ENCODE measurements around the gene TMEM184B.

Gene TMEM184B

DNA sequence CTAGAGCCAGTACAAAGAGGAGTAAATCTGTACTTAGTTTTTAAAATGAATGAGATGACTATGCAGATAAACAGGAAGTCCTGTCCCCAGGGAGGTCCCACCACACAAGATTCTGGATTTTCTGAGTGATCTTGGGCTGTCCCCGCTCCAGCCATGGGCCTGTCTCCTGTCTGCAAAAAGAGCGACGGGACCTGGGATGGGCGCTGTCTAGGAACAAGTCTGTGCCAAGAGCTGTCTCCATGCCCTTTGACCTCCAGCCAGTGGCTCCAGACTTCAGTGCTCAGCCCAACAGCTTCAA, 38.5 kb upstream of the TMEM184B start:
- H3K36me3 ChIP-seq (ENCODE audit: insufficient read depth, insufficient read length, low read length) = peaks cover 78% of the 10 kb centered on the region
- TF ChIP-seq ZNF274 (IDR thresholded peaks at IDR 0.05; ENCODE audit: low read depth, low read length) (no peak), YY1 (IDR thresholded peaks at IDR 0.05; ENCODE audit: insufficient read depth, insufficient read length) (no peak)
- no peak for DNase-seq (ENCODE audit: low read depth, low spot score)
- no peaks in the 10 kb centered on the region for H3K27me3 ChIP-seq (ENCODE audit: insufficient read depth, insufficient read length)
- no peaks in the 10 kb centered on the region for H3K9me3 ChIP-seq (ENCODE audit: insufficient read depth, low read length)
- no peak overlapping the region for H3K4me3 ChIP-seq (ENCODE audit: insufficient read length, low read depth)
- peaks cover 25% of the 10 kb centered on the region for H3K4me1 ChIP-seq (ENCODE audit: insufficient read depth, insufficient read length)
- H3K9ac ChIP-seq (ENCODE audit: insufficient read length, low read depth) = no peak overlapping the region

DNA sequence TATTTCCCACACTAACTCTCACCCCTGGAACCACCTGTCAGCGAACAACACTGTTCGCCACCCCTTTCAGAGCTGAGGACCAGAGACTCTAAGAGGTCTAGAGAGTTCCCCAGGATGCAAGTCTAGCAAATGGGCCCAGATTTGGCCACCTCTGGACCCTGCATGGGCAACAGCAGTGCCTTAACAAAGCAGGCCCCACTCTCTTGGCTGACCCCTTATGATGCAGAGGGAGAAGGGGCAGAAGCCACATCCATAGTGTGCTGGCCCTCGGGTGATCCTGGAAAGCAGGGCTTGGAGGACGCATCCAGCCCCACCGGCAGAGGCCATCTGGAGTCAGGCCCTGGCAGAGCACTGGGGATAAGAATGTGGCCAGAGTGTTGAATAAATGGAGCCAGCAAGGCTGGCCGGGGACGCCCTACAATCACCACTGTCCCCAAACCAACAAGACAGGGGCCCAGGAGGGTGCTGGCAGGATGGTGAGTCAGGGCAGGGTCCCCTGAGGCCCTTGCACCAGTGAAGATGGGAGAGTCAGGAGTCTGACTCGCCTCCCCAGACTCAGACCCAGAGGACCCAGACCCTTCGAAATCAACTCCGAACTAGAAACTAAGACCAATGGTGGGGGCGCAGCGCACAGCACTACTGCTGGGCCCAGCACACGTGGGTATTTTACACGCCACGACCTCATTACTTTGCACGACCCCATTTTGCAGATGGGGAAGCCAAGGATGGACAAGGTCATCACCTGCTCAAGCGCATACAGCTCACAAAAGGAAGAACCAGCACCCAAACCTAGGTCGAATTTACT, 37.9 kb upstream of the TMEM184B start:
- DNase-seq (ENCODE audit: low read depth, low spot score) = no peak
- peaks cover 25% of the 10 kb centered on the region for H3K4me1 ChIP-seq (ENCODE audit: insufficient read depth, insufficient read length)
- no peaks in the 10 kb centered on the region for H3K9me3 ChIP-seq (ENCODE audit: insufficient read depth, low read length)
- H3K9ac ChIP-seq (ENCODE audit: insufficient read length, low read depth) = no peak overlapping the region
- TF ChIP-seq ZNF274 (IDR thresholded peaks at IDR 0.05; ENCODE audit: low read depth, low read length) (no peak), YY1 (IDR thresholded peaks at IDR 0.05; ENCODE audit: insufficient read depth, insufficient read length) (no peak), SUZ12 (IDR thresholded peaks at IDR 0.05; ENCODE audit: extremely low read depth, insufficient read depth, insufficient read length) (no peak)
- no peak overlapping the region for H3K4me3 ChIP-seq (ENCODE audit: insufficient read length, low read depth)
- no peaks in the 10 kb centered on the region for H3K27me3 ChIP-seq (ENCODE audit: insufficient read depth, insufficient read length)
- peaks cover 82% of the 10 kb centered on the region for H3K36me3 ChIP-seq (ENCODE audit: insufficient read depth, insufficient read length, low read length)

DNA sequence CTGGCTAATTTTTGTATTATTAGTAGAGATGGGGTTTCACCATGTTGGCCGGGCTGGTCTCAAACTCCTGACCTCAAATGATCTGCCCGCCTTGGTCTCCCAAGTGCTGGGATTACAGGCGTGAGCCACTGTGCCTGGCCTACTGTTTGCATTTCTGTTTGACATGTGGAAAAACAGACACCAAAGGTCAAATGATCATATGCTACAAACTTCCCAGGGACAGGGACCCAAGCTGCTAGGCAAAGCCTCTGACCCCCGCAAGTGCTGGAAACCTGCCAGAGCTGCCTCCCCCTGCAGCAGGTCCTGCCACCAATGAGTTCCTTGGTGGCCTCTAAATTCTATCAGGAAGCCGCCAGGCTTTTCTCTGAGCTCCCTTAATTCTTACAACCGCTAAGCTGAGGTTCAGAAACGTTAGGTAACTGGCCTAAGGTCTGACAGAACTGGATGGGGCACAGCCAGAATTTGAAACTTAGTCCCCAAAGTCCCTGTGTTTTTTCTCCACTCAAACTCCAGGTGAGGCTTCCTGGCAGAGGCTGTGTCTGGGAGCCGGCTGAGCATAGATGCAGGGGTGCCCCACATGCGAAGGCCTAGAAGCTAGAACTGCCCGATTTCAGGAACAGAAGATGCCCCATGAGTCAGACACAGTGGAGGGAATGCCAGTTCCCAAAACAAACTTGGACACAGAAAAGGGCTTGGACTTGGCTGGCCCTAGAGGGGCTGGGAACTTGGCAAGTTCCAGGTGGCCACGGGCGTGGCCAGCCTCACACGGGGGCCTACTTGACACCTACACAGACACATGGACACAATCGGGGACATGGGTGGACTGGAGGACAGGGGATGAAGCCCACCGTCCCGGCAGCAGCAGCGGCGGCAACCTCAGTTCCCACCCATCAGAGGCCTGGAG, 37.1 kb upstream of the TMEM184B start:
- no peak overlapping the region for H3K9ac ChIP-seq (ENCODE audit: insufficient read length, low read depth)
- no peak overlapping the region for H3K4me3 ChIP-seq (ENCODE audit: insufficient read length, low read depth)
- H3K36me3 ChIP-seq (ENCODE audit: insufficient read depth, insufficient read length, low read length) = peaks cover 82% of the 10 kb centered on the region
- no peak for DNase-seq (ENCODE audit: low read depth, low spot score)
- H3K27me3 ChIP-seq (ENCODE audit: insufficient read depth, insufficient read length) = no peaks in the 10 kb centered on the region
- peaks cover 22% of the 10 kb centered on the region for H3K4me1 ChIP-seq (ENCODE audit: insufficient read depth, insufficient read length)
- no peaks in the 10 kb centered on the region for H3K9me3 ChIP-seq (ENCODE audit: insufficient read depth, low read length)
- TF ChIP-seq ZNF274 (IDR thresholded peaks at IDR 0.05; ENCODE audit: low read depth, low read length) (no peak), YY1 (IDR thresholded peaks at IDR 0.05; ENCODE audit: insufficient read depth, insufficient read length) (no peak), SUZ12 (IDR thresholded peaks at IDR 0.05; ENCODE audit: extremely low read depth, insufficient read depth, insufficient read length) (no peak)

DNA sequence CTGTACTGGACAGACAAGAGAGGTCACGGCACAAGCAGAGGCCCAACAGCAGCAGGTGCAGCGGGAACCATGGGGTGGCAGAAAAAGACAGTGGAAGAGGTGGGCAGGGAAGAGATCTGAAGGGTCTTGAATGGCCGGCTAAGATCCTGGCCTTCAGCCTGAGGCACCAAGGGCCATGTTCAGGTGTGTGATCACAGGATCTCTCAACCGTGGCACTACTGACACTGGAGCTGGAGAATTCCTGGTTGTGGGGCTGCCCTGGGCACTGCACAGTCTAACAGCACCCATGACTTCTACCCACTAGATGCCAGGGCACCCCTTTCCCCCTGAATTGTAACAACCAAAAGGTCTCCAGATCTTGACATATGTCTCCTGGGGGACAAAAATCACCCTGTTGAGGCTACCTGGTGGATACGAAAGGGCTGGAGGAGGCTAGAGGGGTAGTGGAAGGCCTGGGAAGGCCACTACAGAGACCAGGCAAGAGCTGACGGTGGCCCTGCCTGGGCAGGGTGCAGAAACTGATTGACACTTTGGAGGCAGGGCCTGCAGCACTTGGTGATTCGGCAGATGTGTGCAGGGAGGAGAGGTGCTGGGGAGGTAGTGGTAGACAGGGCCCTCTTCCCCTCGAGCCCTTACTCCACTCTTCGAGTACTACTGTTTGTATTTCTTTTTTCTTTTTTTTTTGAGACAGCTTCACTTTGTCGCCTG, 36.1 kb upstream of the TMEM184B start:
- Histone ChIP-seq H3K4me3 (ENCODE audit: insufficient read length, low read depth) (no peak overlapping the region), H3K9ac (ENCODE audit: insufficient read length, low read depth) (no peak overlapping the region), H3K9me3 (ENCODE audit: insufficient read depth, low read length) (no peaks in the 10 kb centered on the region), H3K27me3 (ENCODE audit: insufficient read depth, insufficient read length) (no peaks in the 10 kb centered on the region), H3K4me1 (ENCODE audit: insufficient read depth, insufficient read length) (peaks cover 18% of the 10 kb centered on the region), H3K36me3 (ENCODE audit: insufficient read depth, insufficient read length, low read length) (peaks cover 82% of the 10 kb centered on the region)
- TF ChIP-seq SUZ12 (IDR thresholded peaks at IDR 0.05; ENCODE audit: extremely low read depth, insufficient read depth, insufficient read length) (no peak), YY1 (IDR thresholded peaks at IDR 0.05; ENCODE audit: insufficient read depth, insufficient read length) (no peak), ZNF274 (IDR thresholded peaks at IDR 0.05; ENCODE audit: low read depth, low read length) (no peak)
- DNase-seq (ENCODE audit: low read depth, low spot score) = no peak

DNA sequence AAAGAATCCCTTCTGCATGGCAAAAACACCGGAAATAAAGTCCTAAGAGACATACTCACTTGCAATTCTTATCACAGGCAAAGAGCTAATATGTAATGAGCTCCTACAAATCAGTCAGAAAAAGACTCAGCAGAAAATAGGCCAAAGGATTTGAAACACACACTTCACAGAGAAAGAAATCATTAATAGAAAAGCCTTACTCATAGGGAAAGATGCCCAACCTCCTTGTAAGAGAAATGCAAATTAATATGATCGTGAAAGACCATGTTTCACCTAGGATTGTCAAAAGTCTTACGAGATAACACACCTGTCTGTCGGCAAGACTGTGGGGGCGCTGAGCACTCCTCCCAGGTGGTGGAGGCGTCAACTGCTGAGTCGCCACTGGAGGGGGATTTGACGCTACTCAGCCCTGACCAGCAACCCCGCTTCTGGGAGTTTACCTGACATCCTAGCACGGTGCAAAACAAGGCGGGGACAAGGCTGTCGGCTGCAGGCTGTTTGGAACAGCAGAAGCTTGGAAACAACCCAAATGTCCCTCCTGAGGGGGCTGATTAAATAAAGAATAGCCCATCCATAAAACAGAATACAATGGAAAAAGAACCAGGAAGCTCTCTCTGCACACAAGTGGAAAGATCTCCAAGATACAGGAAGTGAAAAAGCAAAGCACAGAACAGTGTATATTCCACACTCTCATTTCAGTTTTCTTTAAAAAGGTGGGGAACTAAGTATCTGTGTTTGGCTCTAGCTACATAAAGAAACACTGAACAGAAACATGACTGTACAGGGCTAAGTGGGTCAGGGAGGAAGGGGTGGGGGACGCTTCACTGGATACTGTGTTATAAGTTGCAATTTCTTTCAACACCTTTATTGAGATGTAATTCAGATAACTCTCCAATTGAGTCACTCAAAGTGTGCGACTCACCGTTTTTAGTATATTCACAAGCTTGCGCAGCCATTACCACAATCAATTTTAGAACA, 33.0 kb upstream of the TMEM184B start:
- H3K4me1 ChIP-seq (ENCODE audit: insufficient read depth, insufficient read length) = peaks cover 18% of the 10 kb centered on the region
- no peak for TF ChIP-seq SUZ12 (IDR thresholded peaks at IDR 0.05; ENCODE audit: extremely low read depth, insufficient read depth, insufficient read length)
- TF ChIP-seq ZNF274 (IDR thresholded peaks at IDR 0.05; ENCODE audit: low read depth, low read length) = no peak
- no peak for TF ChIP-seq YY1 (IDR thresholded peaks at IDR 0.05; ENCODE audit: insufficient read depth, insufficient read length)
- no peak overlapping the region for H3K9ac ChIP-seq (ENCODE audit: insufficient read length, low read depth)
- no peaks in the 10 kb centered on the region for H3K27me3 ChIP-seq (ENCODE audit: insufficient read depth, insufficient read length)
- no peak overlapping the region for H3K4me3 ChIP-seq (ENCODE audit: insufficient read length, low read depth)
- DNase-seq (ENCODE audit: low read depth, low spot score) = no peak
- H3K9me3 ChIP-seq (ENCODE audit: insufficient read depth, low read length) = no peaks in the 10 kb centered on the region
- H3K36me3 ChIP-seq (ENCODE audit: insufficient read depth, insufficient read length, low read length) = peaks cover 81% of the 10 kb centered on the region

GRCh38 chr22:38304526-38304925, 31.7 kb upstream of the TMEM184B start:
- Histone ChIP-seq H3K9me3 (ENCODE audit: insufficient read depth, low read length) (no peaks in the 10 kb centered on the region), H3K36me3 (ENCODE audit: insufficient read depth, insufficient read length, low read length) (peaks cover 81% of the 10 kb centered on the region), H3K4me1 (ENCODE audit: insufficient read depth, insufficient read length) (peaks cover 23% of the 10 kb centered on the region), H3K9ac (ENCODE audit: insufficient read length, low read depth) (no peak overlapping the region), H3K4me3 (ENCODE audit: insufficient read length, low read depth) (no peak overlapping the region), H3K27me3 (ENCODE audit: insufficient read depth, insufficient read length) (no peaks in the 10 kb centered on the region)
- no peak for DNase-seq (ENCODE audit: low read depth, low spot score)
- no peak for TF ChIP-seq ZNF274 (IDR thresholded peaks at IDR 0.05; ENCODE audit: low read depth, low read length)
- TF ChIP-seq YY1 (IDR thresholded peaks at IDR 0.05; ENCODE audit: insufficient read depth, insufficient read length) = no peak
- no peak for TF ChIP-seq SUZ12 (IDR thresholded peaks at IDR 0.05; ENCODE audit: extremely low read depth, insufficient read depth, insufficient read length)

All from NT2/D1 (cell line).